Measurements from ENCODE around the gene CTU2.

Gene CTU2

GRCh38 chr16:88681084-88681680, 25.1 kb upstream of the CTU2 start:
- no peak for DNase-seq (ENCODE audit: low read depth in 2 of 3, low spot score in 1 of 3)

GRCh38 chr16:88681709-88682451, 24.4 kb upstream of the CTU2 start:
- peak; percentile 63 to 71 (median 66) for DNase-seq (ENCODE audit: low read depth in 2 of 3, low spot score in 1 of 3)

- no peak for DNase-seq (ENCODE audit: low read depth in 2 of 3, low spot score in 1 of 3)
Measured at GRCh38 chr16:88684569-88685155, 21.6 kb upstream of the CTU2 start.

GRCh38 chr16:88685156-88686061, 20.9 kb upstream of the CTU2 start:
- peak in 1 of 3 donors; percentile 50 for DNase-seq (ENCODE audit: low read depth in 2 of 3, low spot score in 1 of 3)

GRCh38 chr16:88686062-88686438, 20.3 kb upstream of the CTU2 start:
- DNase-seq (ENCODE audit: low read depth in 2 of 3, low spot score in 1 of 3): no peak

GRCh38 chr16:88686439-88687253, 19.7 kb upstream of the CTU2 start, which contains the start of gene SNAI3:
TSS of gene SNAI3 (minus strand) at chr16:88686507. CDS start at chr16:88686406, 101 bp downstream.
- peak; percentile 66 to 82 (median 80) for DNase-seq (ENCODE audit: low read depth in 2 of 3, low spot score in 1 of 3)

GRCh38 chr16:88687254-88687576, 19.1 kb upstream of the CTU2 start:
- DNase-seq (ENCODE audit: low read depth in 2 of 3, low spot score in 1 of 3): no peak

- no peak for DNase-seq (ENCODE audit: low read depth in 2 of 3, low spot score in 1 of 3)
Measured at GRCh38 chr16:88687676-88688012, 18.7 kb upstream of the CTU2 start.

GRCh38 chr16:88688013-88688778, 18.1 kb upstream of the CTU2 start:
- no peak for DNase-seq (ENCODE audit: low read depth in 2 of 3, low spot score in 1 of 3)

GRCh38 chr16:88690341-88691128, 15.8 kb upstream of the CTU2 start:
- no peak for DNase-seq (ENCODE audit: low read depth in 2 of 3, low spot score in 1 of 3)

- no peak for DNase-seq (ENCODE audit: low read depth in 2 of 3, low spot score in 1 of 3)
Measured at GRCh38 chr16:88691129-88691813, 15.0 kb upstream of the CTU2 start.

GRCh38 chr16:88691924-88692560, 14.3 kb upstream of the CTU2 start:
- DNase-seq (ENCODE audit: low read depth in 2 of 3, low spot score in 1 of 3): no peak

- no peak for DNase-seq (ENCODE audit: low read depth in 2 of 3, low spot score in 1 of 3)
Measured at GRCh38 chr16:88692861-88693260, 13.4 kb upstream of the CTU2 start.

- no peak for DNase-seq (ENCODE audit: low read depth in 2 of 3, low spot score in 1 of 3)
Measured at GRCh38 chr16:88693420-88694177, 12.7 kb upstream of the CTU2 start.

- DNase-seq (ENCODE audit: low read depth in 2 of 3, low spot score in 1 of 3): no peak
Measured at GRCh38 chr16:88694221-88695087, 11.8 kb upstream of the CTU2 start.

- no peak for DNase-seq (ENCODE audit: low read depth in 2 of 3, low spot score in 1 of 3)
Measured at GRCh38 chr16:88695218-88695617, 11.1 kb upstream of the CTU2 start.

- no peak for DNase-seq (ENCODE audit: low read depth in 2 of 3, low spot score in 1 of 3)
Measured at GRCh38 chr16:88695753-88696152, 10.6 kb upstream of the CTU2 start.
